22Rv1 (cell line): Measurements from ENCODE around the gene C9orf78.
A peak's percentile ranks its signal among the peaks of the same experiment; 100 is the strongest.

ENCODE experiments used
- H3K27ac ChIP-seq: fragments of 450-650 bp; 2 replicates; pipeline ENCODE4 v1.5.1; 2017
- ZFX ChIP-seq: fragments of 450-650 bp; IDR thresholded peaks from 2 replicates; pipeline ENCODE4 v1.6.1; 2017; ENCODE audit warnings: antibody characterized with exemption, borderline replicate concordance
- TF ChIP-seq, protein P1 (sequence below): fragments of 450-650 bp; IDR thresholded peaks from 2 replicates; pipeline ENCODE4 v1.5.1; 2017; ENCODE audit warnings: mild to moderate bottlenecking

C9orf78 gene

DNA sequence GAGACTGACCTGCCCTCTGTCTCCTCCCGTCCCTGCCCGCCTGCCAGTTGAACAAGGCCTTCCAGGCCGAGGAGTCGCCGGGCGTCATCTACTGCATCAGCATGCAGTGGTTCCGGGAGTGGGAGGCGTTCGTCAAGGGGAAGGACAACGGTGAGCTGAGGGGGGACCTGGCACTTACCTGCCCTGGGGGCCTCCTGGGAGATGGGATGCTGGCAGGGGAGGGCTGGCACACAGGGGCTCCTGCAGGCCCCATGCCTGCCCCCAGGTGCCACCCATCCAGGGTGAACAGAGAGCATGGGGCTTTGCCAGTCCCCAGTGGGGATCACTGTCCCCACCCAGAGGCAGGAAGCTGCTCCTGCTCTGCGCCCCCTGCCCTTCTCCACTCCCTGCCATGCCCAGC, 43.2 kb upstream of the C9orf78 start:
- TF ChIP-seq ZFX = no peak
- TF ChIP-seq, protein P1, sequence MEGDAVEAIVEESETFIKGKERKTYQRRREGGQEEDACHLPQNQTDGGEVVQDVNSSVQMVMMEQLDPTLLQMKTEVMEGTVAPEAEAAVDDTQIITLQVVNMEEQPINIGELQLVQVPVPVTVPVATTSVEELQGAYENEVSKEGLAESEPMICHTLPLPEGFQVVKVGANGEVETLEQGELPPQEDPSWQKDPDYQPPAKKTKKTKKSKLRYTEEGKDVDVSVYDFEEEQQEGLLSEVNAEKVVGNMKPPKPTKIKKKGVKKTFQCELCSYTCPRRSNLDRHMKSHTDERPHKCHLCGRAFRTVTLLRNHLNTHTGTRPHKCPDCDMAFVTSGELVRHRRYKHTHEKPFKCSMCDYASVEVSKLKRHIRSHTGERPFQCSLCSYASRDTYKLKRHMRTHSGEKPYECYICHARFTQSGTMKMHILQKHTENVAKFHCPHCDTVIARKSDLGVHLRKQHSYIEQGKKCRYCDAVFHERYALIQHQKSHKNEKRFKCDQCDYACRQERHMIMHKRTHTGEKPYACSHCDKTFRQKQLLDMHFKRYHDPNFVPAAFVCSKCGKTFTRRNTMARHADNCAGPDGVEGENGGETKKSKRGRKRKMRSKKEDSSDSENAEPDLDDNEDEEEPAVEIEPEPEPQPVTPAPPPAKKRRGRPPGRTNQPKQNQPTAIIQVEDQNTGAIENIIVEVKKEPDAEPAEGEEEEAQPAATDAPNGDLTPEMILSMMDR = no peak
- no peak overlapping the region for H3K27ac ChIP-seq

- TF ChIP-seq, protein P1 = no peak
- TF ChIP-seq ZFX = no peak
- no peak overlapping the region for H3K27ac ChIP-seq
Measured at GRCh38 chr9:129876815-129877214, 41.7 kb upstream of the C9orf78 start.

DNA sequence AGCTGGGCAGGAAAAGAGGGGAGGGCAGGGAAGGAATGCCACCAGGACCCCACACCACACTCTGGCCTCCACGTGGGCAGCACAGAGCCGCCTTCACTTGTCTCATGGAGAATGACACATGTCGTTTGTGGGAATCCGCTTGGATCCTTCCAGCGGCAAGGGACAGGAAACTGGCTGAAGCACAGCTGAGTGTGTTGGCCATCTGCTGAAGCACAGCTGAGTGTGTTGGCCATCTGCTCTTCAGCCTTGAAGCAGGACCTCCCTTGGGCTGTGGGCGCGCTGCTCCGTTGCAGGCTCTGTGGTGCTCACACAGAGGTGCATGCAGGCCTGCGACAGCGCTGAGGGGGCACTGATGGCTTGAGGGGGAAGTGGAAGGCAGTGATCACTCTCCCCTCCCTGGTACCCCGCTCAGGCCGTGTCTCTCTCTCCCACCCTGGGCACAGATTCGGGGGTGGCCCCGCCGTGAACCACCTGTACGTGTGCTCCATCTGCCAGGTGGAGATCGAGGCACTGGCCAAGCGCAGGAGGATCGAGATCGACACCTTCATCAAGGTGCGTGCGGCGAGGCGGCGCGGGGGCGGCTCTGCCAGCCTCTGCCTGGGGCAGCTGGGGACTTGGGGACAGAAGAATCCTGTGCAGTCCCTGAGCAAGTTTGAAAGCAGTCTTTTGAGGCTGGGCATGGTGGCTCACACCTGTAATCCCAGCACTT, 40.8 kb upstream of the C9orf78 start:
- no peak for TF ChIP-seq ZFX
- TF ChIP-seq, protein P1 = no peak
- H3K27ac ChIP-seq = no peak overlapping the region

DNA sequence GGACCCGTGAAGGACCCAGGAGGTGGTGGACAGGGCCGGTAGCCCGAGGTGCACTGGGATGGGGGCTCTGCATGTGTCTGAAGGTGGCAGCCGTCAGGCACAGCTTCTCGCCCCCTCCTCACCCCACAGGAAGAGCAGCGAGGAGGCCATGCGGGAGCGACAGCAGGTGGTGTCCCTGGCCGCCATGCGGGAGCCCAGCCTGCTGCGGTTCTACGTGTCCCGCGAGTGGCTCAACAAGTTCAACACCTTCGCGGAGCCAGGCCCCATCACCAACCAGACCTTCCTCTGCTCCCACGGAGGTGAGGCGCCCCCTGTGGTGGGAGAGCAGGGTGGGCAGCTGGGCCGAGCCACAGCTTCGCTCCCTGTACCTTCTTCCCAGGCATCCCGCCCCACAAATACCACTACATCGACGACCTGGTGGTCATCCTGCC, 40.1 kb upstream of the C9orf78 start:
- H3K27ac ChIP-seq = no peak overlapping the region
- TF ChIP-seq, protein P1 = peak; percentile 26; the same call in 1 of the 2 replicates
- TF ChIP-seq ZFX = no peak

GRCh38 chr9:129874261-129875101, 39.4 kb upstream of the C9orf78 start:
- no peak for TF ChIP-seq ZFX
- TF ChIP-seq, protein P1 = no peak
- H3K27ac ChIP-seq = no peak overlapping the region

DNA sequence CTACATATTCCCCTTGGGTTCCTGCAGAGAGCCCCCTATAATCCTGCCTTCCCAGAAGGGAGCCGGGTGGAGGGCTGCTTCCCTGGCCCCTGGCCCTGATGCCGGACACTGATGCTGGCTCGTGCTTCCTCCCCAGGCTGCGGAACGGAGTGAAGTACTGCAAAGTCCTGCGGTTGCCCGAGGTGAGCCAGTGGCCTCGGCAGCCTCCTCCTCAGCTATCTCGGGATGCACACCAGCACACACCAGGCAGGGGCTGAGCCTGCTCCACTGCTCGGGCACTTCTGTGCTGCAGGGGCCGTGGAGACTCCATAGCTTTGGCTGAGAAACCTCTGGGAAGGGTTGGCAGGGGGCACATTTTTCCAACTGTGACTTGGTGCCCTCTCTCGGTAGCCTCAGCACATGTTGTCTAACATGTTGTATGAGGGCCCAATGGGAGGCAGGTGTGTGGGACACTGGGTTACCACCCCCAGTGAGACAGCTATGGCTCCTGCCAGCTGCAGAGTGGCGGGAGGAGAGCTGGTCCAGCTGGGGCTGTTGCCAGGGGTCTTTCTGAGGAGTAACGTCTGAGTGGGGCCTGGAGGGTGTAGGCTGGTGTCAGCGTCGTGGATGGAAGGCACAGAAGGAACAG, 38.6 kb upstream of the C9orf78 start:
- no peak overlapping the region for H3K27ac ChIP-seq
- TF ChIP-seq ZFX = no peak
- TF ChIP-seq, protein P1 = no peak
